Progenitor cell of endocrine pancreas (in vitro differentiated cells): ENCODE measurements around the gene NDC1. TPM values are rescaled to one million over a fixed set of nuclear protein-coding genes. Genes with fewer than 3 reads are reported as not detected.

Experiments
- DNase-seq: peaks from one replicate; pipeline ENCODE4 v3.0.0; 2021; ENCODE audit warnings: low spot score; ENCODE audit not compliant: unreplicated experiment
- H3K27ac Mint-ChIP-seq: 2 replicates; pipeline ENCODE4 v1.8.0; 2021; ENCODE audit warnings: mild to moderate bottlenecking, moderate library complexity, mixed read lengths
- H3K27me3 Mint-ChIP-seq: 2 replicates; pipeline ENCODE4 v1.8.0; 2021; ENCODE audit warnings: mixed read lengths
- H3K36me3 Mint-ChIP-seq: 2 replicates; pipeline ENCODE4 v1.8.0; 2022; ENCODE audit warnings: mixed read lengths; ENCODE audit not compliant: insufficient read depth
- H3K4me1 Mint-ChIP-seq: 2 replicates; pipeline ENCODE4 v1.8.0; 2021; ENCODE audit warnings: low read depth, mixed read lengths
- H3K4me3 Mint-ChIP-seq: 2 replicates; pipeline ENCODE4 v1.8.0; 2021; ENCODE audit warnings: low read depth, mild to moderate bottlenecking, moderate library complexity, mixed read lengths
- H3K9me3 Mint-ChIP-seq: 2 replicates; pipeline ENCODE4 v1.8.0; 2021; ENCODE audit warnings: low read depth, mixed read lengths
- CTCF ChIP-seq: fragments of 200-600 bp; sonication (generic); IDR thresholded peaks from one replicate; pipeline ENCODE4 v1.5.0; 2021; ENCODE audit warnings: antibody characterized with exemption, mild to moderate bottlenecking; ENCODE audit not compliant: unreplicated experiment
- total RNA-seq: library from RNA; stranded (reverse); gene quantifications from 2 replicates; pipeline ENCODE4 v1.2.1, GENCODE V29; 2021

The NDC1 gene
- total RNA-seq, 1 donor from 2014 or later, result 25.5 TPM

DNA sequence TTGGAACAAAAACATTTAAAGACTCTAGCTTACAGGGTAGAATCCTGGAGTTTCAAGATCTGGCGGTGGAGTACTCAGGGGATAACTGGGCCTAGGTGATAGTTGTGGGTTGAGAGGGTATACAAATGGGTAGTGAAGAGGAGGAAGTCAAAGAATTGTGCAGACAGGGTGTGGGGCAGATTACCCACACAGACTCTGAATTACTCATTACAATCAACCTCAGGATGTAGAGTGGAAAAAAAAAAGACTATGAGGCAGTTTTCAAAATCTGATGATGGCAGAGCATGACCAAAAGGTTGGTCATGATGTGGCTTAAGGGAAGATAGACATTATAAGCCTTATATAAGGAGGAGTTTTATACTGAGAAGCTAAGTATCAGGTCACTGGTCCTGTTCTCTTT, 55.0 kb downstream of the NDC1 start:
- peaks cover 10% of the 10 kb centered on the region for H3K36me3 Mint-ChIP-seq
- TF ChIP-seq CTCF, result no peak
- no peak for DNase-seq
- H3K4me1 Mint-ChIP-seq, result no peaks in the 10 kb centered on the region
- peak overlapping the region; percentile 1 for H3K27ac Mint-ChIP-seq
- no peaks in the 10 kb centered on the region for H3K9me3 Mint-ChIP-seq
- H3K27me3 Mint-ChIP-seq, result no peaks in the 10 kb centered on the region
- no peak overlapping the region for H3K4me3 Mint-ChIP-seq

DNA sequence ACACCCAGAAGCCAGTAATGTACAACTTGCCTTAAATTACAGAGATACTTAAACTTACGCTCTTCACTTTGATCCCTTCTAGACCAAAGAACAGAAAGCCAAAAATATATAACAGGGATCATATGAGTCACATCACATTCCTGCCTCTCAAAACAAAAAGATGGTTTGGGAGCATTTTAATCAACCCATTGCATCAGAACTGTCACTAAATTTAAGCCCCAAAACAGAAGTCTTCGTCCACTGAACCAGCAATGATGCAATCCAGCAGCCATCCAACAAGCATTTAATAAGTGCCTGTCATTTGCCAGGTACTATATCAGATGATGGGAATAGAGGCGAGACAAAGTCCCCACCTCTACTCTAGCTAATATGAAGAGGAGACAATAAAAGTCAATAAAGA, 56.4 kb downstream of the NDC1 start:
- H3K9me3 Mint-ChIP-seq, result no peaks in the 10 kb centered on the region
- H3K36me3 Mint-ChIP-seq, result peaks cover 13% of the 10 kb centered on the region
- no peaks in the 10 kb centered on the region for H3K4me1 Mint-ChIP-seq
- no peaks in the 10 kb centered on the region for H3K27me3 Mint-ChIP-seq
- H3K27ac Mint-ChIP-seq, result no peak overlapping the region
- no peak overlapping the region for H3K4me3 Mint-ChIP-seq
- DNase-seq, result no peak
- TF ChIP-seq CTCF, result no peak

DNA sequence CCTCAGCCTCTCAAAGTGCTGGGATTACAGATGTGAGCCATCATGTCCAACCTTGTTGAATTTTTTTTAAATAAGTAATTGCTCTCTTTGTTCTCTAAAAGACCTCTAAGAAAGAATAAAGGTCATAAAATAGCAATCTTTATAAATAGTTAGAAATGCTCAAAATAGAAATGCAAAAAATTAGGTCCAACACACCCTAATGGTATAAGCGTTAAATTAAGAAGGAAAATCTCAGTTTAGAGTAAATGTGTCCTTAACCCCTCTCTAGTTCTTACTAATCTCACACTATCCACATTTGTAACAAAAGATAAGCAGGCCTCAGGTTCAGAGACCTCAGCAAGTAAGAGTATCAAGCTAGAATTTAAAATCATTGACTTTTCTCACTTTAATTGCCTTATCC, 60.8 kb downstream of the NDC1 start:
- no peaks in the 10 kb centered on the region for H3K9me3 Mint-ChIP-seq
- peaks cover 13% of the 10 kb centered on the region for H3K36me3 Mint-ChIP-seq
- H3K4me3 Mint-ChIP-seq, result no peak overlapping the region
- H3K27me3 Mint-ChIP-seq, result no peaks in the 10 kb centered on the region
- no peaks in the 10 kb centered on the region for H3K4me1 Mint-ChIP-seq
- DNase-seq, result no peak
- TF ChIP-seq CTCF, result no peak
- H3K27ac Mint-ChIP-seq, result no peak overlapping the region

DNA sequence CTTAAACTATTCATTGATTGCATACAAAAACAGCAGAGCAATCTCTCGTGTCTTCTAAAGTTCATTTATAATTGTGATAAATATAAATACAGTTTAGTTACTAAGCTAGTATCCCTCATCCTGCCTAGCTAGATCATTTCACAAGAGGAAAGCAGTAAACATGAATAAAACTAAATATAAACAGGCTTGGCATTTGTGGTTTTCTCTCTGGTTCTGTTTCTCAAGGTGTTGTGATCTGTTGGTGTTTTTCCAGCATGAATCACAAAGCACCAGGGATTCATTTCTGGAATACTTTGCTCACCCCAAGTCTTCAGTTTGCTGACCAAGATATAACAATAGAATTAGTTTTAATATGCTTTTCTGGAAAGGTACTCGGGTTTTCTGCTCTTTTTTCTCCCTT, 66.4 kb downstream of the NDC1 start:
- no peak for DNase-seq
- Mint-ChIP-seq H3K9me3 (no peaks in the 10 kb centered on the region), H3K36me3 (peaks cover 5% of the 10 kb centered on the region), H3K4me1 (no peaks in the 10 kb centered on the region), H3K27me3 (no peaks in the 10 kb centered on the region), H3K4me3 (no peak overlapping the region), H3K27ac (no peak overlapping the region)
- no peak for TF ChIP-seq CTCF

- no peak for DNase-seq
- H3K27ac Mint-ChIP-seq, result no peak overlapping the region
Observed at GRCh38 chr1:53769780-53770179, 68.3 kb downstream of the NDC1 start.

More at GRCh38 chr1:53769780-53770179, 68.3 kb downstream of the NDC1 start:
- H3K4me1 Mint-ChIP-seq, result no peaks in the 10 kb centered on the region
- H3K27me3 Mint-ChIP-seq, result no peaks in the 10 kb centered on the region
- H3K9me3 Mint-ChIP-seq, result no peaks in the 10 kb centered on the region
- peaks cover 3% of the 10 kb centered on the region for H3K36me3 Mint-ChIP-seq
- no peak overlapping the region for H3K4me3 Mint-ChIP-seq
- TF ChIP-seq CTCF, result no peak
